ENCODE results near the gene CHRNA5.
"Not testable (repeated sequence)": the region's sequence is repeated elsewhere in the genome, so short reads cannot be mapped to it uniquely, and the experiment has no call there.

CHRNA5 gene

DNA sequence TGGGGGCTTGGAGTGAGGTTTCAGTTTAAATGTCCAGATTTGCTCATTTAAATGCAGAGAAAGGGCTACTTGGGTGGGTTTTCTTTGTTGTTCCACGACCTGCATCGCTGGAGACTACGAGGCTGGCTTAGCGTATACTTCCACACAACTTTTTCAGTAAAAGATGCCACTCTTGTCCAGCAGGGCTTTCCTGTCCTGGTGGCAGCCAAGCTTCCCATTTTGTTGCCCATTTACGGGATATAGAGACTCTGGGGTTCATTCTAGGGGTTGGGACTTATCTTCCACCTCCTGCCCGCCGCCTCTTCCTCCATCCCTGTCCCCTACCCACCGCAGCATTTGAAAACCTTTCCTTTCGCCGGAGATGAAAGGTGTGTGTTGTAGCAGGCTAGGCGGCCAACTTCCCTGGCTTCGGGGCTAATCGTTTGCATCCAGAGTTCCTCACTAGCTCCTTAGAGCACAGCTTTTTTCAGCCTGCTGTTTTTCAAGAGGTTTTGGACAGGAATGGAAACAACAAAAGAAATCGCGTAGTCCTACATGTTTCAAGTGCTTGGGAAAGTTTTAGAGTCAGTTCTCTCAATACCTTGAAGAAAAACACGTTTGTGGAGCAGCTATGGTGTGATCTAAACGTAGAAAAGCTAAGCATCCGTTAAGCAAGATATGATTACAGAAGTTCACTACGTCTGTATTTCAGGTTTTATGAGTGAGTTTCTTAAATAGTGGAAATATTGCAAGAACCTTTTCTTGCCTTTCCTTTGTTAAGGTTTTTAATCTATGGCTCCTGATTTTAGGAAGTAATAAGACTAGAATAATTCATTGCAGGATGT, 843 bp downstream of the CHRNA5 start:
- no peak for DNase-seq

DNA sequence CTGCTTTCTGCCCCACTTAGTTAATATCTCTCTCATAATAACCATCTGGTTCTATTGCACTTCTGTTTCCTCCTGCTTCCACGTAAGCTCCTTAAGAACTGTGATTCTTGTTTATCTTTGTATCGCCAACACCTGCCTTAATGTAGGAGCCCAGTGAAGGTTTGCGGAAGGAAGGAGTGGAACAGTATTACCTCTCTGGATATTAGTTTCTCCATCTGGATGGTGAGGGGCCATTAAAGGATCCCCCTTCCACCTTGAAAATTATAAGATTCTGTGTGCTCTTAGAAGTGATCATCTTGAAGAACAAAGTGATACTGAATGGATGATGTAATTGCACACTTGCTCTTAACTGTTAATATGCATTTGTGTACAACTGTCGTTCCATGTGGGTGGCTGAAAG, 2.2 kb downstream of the CHRNA5 start:
- DNase-seq, result no peak

DNA sequence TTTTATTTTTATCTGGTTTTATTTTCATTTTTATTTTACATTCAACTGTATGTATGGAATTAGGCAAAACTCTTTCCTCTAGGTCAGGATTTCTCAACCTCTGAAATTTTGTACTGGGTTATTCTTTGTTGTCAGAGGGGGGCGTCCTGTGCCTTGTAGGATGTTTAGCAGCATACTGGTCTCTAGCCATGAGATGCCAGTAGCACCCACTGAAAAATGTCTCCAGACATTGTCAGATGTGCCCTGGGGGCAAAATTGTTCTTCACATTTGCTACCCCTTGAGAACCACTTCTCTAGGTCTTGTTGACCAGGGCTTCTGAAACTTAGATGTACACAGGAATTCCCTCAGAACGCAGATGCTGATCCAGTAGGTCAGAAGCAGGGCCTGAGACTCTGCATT, 5.4 kb downstream of the CHRNA5 start:
- DNase-seq, result no peak

DNA sequence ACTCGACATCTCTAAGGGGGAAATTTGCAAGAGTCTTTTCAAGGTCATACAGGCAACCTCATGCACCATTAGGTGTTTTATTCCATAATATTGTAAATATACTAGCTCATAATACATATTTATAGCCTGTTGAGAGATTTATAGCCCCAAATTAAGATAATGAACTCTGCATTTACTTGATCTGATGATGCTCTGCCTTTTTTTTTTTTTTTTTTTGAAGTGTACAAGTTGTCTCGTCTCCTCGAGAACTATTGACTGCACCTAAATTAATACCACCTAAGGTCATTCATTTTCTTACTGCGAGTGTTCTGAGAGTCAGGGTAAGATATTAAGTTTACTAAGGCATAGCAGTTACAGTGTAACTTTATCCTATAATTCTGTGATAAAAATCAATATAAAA, 6.1 kb downstream of the CHRNA5 start:
- DNase-seq, result no peak

DNA sequence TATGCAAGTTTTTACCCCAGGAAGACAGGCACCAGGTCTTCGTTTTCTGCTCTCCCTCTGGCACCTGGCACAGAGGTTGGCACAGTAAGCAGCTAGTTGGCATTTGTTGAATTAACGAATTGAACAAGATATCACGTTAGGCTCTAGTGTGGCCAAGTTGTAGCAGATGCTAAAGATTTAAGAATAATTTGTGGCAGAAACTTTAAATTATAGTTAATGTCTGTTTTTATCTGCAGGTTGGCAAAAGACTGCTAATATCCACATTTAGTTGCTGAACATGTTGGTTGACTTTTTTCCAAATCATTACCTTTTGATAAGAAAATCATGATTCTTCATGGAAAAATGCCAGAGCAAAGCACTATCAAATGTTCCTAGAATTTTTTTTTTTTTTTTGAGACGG, 8.1 kb downstream of the CHRNA5 start:
- no peak for DNase-seq

DNA sequence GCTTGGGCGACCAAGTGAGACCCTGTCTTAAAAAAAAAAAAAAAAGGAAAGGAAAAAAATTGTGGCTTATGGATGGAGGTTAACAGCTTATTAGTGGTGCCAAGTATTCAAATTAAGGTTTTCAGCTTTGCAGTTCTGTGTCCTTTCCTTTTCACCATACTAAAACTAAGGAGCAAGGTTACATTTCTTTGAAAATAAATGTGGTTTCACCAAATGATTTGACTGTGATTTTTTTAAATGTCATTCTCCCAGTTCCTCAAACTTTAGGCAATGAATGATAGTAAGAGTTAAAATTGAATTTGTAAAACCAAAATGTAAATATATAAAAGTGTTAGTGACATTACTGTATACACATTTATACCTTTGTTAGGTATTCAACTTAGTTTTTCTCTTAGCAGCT, 9.6 kb downstream of the CHRNA5 start:
- DNase-seq, result no peak

DNA sequence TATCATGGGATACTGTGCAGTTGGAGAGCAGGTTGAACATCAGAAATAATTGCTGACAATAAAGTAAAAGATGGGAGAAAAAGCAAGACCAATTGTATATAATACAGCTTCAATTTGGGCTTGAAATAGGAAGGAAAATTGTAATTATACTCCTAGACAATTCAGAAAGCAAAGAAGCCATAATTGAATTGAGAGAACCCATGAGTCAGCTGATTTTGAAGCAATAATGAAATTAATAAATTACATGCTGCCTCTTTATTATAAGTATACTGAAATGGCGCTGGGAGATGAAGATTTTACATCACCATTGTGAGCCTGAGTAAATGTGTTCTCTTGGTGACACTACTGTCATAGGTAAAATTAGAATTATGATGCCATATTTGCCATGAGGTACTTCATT, 32.3 kb downstream of the CHRNA5 start:
- no peak for DNase-seq

DNA sequence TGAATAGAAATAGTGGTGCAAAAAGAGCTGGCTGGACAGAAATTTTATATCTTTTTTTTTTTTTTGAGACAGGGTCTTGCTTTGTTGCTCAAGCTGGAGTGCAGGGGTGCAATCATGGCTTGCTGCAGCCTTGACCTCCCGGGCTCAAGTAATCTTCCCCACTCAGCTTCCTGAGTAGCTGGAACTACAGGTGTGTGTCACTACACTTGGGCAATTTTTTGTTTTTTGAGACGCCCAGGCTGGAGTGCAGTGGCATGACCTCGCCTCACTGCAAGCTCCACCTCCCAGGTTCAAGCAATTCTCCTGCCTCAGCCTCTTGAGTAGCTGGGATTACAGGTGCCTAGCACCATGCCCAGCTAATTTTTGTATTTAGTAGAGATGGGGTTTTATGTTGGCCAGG, 33.0 kb downstream of the CHRNA5 start:
- DNase-seq, result no peak

DNA sequence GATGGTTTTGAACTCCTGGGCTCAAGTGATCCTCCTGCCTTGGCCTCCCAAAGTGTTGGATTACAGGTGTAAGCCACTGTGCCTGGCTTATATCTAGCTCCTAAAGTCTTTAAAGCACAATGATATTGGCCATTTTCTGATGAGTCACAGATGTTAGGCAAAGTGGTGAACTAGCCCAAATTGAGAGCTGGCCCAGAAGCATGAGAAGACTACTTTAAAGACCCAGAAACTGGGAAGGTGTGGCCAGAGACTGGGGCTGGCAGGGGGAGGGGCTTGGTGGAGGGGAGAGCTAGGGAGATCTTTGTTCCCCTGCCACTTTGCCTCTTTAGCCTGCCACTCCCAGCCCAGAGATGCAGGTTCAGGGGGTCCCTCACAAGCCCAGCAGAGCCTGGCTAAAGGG, 33.9 kb downstream of the CHRNA5 start:
- no peak for DNase-seq

DNA sequence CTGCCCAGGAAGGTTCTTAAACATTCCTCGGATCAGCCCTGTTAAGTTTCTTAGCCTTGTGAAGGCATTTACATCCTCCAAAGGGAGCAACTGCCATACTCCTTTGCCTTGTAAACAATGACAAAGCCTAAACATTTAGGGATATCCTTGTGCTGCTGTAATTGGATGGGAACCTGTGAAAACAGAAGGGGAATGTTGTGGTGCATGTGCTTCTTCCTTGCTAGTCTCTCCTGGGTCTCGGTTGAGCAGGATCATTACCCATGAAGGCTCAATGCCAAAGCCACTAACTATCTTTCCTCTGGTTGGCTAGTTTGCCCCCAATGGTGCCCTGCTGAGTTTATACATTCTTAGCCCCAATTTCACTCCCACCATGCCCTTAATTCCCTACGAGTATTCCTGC, 38.1 kb downstream of the CHRNA5 start:
- no peak for DNase-seq

DNA sequence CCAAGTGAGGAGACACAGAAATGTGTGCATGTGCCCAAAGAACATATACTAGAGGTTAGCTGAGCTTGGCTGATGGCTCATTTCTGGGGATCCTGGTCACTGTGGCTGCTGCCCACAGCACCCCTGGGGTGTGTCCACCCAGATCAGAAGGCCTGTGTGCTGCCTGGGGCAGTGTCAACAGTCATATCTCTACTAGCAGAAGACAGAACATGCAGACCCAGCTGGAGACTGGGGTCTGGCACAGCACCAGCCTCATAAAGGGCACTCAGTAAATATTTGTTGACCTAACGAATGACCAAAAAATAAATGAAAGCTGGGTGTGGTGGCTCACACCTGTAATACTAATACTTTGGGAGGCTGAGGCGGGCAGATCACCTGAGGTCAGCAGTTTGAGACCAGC, 39.1 kb downstream of the CHRNA5 start:
- no peak for DNase-seq

DNA sequence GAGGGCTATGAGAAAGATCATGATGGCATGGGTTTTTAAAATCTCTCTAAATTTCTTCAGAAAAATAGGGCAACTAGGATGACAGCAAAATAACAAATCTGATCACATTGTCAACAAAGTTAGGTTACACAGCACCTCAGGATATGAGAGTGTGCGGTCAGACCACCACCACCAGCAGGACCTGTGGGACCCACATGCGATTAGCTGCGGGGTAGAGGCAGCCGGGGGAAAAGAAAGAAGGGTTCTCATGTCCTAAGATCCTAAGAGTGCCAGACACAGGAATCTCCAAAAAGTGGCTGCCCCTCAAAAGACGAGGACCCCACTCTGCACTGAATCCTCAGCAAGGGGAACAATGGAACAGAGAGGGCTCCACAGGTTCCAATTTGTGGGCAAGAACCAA, 39.9 kb downstream of the CHRNA5 start:
- no peak for DNase-seq

DNA sequence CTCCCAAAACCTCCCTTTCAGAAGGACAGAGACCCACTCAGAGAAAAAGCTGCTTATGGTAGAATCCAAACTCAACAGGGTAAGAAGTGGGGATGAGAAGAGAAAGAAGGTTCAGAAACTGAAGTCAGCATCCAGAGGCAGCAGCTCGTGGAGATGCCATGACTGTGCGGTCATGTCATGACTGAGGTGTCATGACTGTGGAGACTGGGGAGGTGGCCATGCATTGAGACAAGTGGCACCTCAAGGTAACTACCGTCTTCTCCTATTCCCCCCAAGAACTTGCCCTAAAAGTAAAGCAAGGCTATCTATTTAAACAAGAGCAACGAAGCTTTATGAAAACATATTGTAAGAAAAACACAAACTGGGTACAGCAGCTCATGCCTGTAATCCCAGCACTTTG, 40.4 kb downstream of the CHRNA5 start:
- DNase-seq, result no peak

DNA sequence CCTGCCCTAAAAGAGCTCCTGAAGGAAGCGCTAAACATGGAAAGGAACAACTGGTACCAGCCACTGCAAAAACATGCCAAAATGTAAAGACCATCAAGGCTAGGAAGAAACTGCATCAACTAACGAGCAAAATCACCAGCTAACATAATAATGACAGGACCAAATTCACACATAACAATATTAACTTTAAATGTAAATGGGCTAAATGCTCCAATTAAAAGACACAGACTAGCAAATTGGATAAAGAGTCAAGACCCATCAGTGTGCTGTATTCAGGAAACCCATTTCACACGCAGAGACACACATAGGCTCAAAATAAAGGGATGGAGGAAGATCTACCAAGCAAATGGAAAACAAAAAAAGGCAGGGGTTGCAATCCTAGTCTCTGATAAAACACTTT, 44.2 kb downstream of the CHRNA5 start:
- DNase-seq, result not testable (repeated sequence)

DNA sequence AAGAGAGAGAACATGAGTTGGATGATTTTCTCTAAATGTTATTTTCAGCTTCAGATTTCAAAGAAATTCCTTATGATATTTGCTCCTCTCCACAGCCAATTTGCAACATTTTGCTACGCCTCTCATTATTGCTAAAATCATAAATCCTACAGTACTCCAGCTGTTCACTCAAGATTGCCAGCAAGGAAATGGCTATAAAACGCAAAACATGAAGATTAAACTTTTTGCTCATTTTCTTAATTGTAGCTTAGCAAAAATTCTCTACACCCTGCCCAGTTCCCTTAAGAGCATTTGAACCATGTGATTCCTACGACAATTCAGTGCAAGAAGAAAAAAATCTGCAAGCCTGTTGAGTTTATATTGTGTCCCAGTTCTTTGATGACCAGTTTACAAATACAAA, 48.7 kb downstream of the CHRNA5 start:
- DNase-seq, result no peak

DNA sequence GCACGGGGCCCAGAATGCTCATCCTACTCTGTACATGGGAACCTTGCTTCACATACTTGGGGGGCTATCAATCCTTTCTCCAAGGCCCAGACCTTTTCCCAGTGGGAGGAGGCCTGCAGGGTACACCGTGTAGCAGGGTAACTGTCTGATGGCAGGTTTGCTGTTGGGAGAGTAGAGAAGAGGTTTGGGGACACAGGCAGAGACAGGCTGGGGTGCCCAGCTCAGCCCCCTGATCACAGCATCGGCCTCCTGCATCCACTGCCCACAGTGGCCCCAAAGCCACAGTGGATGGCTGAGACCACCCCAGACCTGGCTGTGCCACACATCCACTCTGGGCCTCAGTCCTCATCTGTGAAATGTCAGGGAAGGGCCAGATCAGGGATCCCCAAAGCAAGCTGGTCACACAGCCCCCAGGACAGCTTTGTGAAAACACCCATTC, 49.9 kb downstream of the CHRNA5 start:
- no peak for DNase-seq

DNA sequence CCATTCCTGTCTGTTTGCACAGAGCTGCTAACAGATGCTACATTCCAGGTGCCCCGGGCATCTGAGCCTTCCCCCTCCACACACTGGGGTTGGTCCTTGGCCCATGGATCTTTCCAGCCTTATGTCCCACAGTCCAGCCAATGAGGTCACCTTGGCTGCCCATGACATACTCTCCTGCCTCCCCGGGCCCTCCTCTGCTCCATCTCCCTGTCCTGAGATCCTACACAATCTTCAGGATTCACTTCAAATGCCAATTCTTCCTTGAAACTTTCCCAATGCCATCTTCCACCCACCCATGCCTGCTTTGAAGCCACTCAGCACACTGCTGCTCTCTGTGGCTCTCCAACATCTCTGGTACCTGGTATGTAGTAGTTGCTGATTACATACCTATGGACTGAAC, 51.2 kb downstream of the CHRNA5 start:
- no peak for DNase-seq

DNA sequence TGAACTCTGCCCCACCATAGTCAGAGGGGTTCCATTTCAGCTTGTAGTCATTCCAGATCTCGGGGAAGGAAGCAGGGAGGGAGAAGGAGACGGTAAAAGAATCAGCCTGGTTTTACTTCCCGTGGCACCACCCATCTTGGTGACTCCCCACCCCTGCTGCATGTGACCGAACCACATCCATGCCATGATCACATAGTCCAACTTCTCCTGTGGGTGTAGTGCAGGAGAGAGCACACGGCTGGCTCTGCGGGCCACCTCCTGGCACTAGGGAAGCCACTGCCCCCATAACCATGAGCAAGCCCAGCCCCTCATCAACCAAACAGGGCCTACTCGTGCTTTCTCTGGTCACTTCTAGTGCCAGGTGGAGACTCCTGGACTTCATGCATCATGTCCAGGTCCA, 51.8 kb downstream of the CHRNA5 start:
- DNase-seq, result no peak

DNA sequence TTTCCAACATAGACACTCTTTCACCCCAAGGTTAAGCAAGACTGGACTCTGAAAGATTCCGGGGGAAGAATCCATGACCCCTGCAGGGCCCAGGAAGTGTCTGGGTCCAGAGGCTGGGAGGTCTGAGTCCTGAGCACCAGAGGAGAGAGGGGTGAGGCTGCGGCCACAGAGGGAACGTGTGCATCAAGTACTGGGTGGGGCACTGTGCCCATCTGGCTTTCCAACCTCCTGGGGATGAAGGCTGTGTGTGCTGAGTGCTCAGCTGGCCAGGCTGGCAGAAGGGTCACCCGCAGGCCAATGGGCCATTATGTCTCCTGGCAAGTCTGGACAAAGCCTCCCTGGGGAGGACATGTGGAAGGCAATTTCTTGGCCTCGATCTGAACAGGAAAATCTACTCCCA, 52.2 kb downstream of the CHRNA5 start:
- no peak for DNase-seq

DNA sequence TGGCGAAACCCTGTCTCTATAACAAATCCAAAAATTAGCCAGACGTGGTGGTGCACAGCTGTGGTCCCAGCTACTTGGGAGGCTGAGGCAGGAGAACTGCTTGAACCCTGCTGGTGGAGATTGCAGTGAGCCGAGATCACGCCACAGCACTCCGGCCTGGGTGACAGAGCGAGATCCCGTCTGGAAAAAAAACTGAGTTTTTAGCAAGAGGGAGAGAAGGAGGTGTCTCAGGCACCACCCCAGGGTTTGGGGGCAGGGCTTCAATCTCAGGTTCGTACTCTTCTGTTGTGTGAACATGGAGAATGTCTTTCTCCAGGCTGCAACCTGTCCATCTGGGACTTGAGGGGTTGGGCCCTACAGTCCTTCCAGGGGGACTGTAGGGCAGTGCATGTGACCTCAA, 52.7 kb downstream of the CHRNA5 start:
- no peak for DNase-seq

DNA sequence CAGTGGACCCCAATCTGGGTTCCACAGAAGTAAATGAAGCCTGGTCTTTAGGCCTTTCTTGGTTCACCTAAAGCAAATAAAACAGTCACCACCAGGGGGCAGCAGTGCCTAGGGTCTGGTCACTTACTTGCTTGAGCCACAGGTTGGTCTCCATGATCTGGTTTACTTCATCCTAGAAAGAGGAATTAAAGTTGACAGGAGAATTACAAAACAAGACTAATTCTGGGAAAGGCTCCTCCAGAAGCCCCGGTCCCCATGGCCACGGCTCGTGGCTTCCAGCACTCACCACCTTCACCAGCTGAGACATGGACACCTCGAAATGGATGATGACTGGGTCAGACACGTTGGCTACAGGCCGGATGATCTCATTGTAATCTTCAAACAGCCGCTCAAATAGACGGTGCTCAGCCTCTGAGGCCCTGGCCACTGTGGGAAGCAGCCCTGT, 53.2 kb downstream of the CHRNA5 start:
- DNase-seq, result peak; percentile 76

DNA sequence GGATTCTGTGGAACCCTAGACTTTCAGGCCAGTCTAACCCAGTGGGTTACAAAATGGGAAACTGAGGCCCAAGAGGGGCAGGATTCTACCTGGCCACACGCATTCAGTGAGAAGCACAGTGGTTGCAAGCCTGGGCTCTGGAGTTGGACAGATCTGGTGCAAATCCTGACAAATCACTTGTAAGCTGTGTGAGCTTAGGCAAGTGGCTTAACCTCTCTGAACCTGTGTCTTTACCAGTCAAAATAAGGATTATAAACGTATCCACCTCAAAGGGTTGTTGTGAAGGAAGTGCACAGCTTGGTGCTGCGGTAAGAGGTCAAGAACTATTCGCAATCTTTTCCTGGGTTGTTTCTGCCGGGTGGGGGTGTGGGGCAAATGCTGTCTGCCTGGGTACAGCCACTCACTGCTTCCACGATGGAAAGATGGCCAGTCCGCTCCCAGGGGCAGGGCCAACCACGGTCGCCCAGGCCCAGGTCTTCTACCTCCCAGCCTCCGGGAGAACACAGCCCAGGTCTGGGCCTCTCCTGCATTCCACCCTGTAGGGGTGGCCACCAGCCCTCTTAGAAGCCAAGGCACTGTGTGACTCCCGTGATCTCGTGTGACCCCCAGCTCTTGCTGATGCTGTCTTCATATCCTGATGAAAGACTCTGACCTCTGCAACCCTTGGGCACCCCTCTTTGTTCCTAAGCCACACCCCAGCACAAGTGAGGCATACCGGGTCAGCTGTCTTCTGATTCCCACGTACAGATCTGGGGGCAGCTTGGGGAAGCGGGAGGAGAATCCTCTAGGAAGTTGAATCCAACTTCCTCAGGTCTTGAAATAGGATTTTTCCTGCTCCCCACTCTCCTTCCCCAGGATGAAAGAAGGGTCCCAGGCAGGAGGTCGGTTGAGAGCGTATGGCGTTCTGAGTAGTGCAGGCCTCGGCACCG, 54.0 kb downstream of the CHRNA5 start:
- DNase-seq, result no peak

DNA sequence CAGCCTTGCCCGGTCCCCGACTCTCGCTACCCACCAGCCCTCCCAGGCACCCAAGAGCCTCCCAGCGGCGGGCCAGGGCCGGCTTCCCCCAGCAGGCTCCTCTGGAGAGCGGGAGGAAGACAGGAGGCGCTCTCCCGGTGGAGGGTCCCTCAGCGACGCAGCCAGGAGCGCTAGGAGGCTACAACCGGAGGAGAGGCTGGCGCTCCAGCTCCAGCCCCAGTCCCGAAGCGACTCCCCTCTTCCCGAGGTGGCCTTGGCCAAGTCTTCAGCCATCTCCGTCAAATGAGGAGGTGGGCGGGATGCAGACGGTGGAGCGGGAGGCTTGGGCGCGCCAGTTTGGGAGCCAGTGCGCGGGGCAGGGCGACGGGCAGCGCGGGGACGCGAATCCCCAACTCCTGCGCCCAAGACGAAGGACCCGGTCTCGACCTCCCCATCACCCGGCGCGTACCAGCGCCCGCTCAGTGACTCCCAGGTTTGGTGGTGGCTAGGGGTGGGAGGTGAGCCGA, 54.8 kb downstream of the CHRNA5 start:
- no peak for DNase-seq

Data from CD4-positive, alpha-beta T cell treated with Interleukin-17A for 1 hour (primary cell).